SH-SY5Y (cell line): ENCODE data around the gene HMGB4.

Experiments used
- GATA2 ChIP-seq: IDR thresholded peaks from 2 replicates; pipeline ENCODE4 v1.6.1; 2011; ENCODE audit warnings: mild to moderate bottlenecking, low read depth, low read length
- GATA3 ChIP-seq: IDR thresholded peaks from 2 replicates; pipeline ENCODE4 v1.6.1; 2011; ENCODE audit warnings: low read depth, mild to moderate bottlenecking, low read length, moderate library complexity

- TF ChIP-seq GATA2, result no peak
- TF ChIP-seq GATA3, result no peak
Observed at GRCh38 chr1:33846861-33847260, 17.0 kb upstream of the HMGB4 start.
